ENCODE data around the gene PCMT1.
"Not testable (repeated sequence)": the region's sequence is repeated elsewhere in the genome, so short reads cannot be mapped to it uniquely, and the experiment has no call there.

Gene PCMT1

DNA sequence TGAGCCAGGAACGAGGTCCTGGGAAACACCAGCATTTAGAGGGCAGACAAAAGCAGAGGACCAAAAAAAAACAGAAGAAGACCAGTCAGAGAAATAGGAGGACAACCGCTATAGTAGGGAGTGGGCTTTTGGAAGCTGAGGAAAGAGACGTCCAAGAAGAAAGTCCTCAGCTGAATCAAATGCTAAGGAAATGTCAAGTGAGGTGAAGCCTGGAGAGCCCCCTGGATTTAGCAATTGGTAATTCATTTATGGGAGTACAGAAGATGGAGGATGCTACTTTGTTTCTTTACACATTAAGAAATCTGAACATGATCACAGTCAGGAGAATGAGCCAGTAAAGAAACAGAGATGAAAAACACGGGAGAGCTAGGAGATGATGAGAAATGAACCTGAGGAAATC is 73.5 kb downstream of the PCMT1 start:
- no peak for DNase-seq

DNA sequence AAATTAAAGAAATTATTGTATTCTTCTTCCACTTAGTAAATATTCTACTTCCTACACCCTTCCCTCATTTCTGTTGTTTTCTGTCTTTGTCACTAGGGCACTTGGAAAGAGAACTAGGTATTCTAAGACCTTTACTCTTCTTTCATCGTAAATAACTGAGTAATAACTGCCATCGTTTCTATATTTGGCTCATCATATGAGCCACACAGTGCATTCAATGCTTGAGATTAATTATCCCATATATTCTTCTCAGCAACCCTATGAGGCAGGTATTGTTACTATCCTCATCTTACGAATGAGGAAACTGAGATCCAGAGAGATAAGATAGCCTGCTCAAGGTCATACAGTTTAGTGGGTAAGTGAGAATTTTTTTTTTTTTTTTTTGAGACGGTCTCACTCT is 75.8 kb downstream of the PCMT1 start:
- DNase-seq = no peak

- no peak for DNase-seq
Measured at GRCh38 chr6:149830731-149831307, 81.3 kb downstream of the PCMT1 start.

GRCh38 chr6:149831308-149831820 is 81.8 kb downstream of the PCMT1 start:
- DNase-seq = no peak

GRCh38 chr6:149833651-149834050 is 84.1 kb downstream of the PCMT1 start:
- DNase-seq = no peak

DNA sequence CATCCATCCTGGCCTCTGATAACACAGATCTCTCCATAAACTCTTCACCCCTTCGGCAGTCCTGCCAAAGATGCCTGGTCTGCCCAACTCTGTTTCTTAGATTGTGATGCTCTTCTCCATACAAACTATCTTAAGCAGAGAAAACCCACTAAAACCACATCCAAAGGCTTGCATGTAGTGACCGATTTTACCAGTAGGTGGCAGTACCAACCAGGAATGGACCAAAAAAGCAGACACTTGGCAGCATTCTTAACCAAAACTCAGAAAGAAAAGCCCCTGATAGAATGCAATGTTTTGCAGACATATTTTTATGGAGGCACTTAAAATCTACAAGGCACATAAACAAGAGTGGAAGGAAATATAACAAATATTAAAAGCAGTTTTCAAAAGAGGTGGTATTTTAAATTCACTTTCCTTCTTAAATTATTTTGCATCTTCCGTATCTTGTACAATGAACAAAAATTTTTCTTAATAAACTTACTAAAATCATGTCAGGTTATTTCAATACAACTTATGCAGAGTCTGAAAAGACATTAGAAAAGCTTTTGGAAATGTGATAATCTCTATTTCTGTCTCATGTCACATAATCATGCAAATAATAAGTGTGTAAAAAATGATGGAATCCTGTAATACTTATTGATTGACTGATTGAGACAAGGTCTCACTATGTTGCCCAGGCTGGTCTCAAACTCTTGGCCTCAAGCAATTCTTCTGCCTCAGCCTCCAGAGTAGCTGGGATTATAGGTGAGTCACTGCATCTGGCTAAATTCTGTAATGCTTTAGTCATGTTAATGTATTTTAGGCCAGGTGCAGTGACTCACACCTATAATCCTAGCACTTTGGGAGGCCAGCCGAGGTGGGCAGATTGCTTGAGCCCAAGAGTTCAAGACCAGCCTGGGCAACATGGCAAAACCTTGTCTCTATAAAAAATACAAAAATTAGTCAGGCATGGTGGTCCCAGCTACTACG is 85.3 kb downstream of the PCMT1 start:
- DNase-seq = peak; percentile 80

DNA sequence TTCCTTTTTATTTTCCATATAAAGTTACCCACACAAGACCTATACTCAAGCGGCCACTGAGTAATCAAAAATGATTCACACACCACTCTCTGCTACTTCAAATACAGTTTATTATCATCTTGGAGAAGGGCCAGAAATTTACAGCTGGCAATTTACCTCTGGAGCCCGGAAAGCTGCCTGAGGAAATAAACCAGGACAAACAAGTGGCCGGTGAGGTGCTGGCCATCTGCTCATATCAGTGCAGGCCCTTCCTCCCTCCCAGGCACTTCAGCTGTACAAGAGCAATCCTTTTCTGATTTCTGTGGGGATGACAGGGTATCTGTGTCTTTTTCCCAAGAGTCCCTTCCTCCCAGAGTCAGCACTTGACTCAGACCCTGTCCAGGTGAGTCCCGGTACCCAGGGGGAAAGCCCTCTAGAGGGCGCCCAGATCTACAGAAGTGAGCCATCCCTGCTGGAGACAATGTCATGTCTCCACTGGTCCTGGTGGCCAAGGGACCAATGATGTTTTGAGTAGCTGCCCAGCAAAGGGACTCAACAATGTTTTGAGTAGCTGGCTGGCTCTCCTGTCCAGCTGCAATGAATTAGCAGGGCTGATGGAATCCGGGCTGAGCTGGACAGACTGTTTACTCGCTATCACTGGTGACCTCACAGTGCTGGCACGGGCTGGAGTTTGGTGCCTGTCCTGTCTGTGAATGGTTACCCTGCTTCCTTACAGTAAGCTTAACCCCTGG is 91.0 kb downstream of the PCMT1 start:
- DNase-seq = peak; percentile 40

DNA sequence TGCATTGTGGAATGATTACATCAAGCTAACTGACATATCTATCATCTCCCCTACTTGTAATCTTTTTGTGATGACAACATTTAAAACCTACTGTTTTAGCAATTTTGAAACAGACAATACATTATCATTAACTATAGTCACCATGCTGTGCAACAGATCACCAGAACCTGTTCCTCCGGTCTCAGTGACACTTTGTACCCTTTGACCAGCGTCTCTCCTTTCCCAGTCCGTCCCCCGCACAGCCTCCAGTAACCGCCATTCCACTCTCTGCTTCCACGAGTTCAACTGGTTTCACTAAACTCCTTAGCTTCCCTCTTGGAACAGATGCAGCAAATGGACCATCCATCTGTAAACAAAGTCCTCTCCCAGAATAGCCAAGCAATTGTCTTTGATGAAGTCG is 92.8 kb downstream of the PCMT1 start:
- no peak for DNase-seq

DNA sequence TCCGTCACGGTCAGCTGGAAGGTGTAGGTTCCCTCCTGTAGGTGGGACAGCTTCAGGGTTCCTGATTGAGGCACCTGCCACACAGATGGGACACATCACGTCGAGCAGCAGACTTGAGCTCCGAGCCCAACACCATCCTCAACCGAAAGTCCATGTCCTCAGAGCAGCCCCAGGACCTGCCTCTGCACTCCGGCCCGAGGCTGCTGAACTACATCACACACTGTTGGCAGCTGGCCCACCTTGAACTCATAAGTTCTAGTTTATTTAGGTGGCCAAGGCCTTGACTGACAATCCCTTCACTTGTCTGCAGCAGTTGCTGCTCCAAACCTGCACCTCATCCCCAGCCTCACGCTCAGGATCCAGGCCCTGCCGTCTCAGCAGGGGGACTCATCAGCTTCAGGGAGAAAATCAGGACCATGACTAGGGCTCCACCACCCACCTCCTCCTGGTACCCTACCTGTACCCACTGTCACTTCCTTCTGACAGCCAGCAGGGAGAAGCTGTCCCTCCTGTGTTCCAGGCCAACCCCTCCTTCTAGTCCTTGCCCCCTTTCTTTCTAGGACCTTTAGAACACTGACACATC is 93.6 kb downstream of the PCMT1 start:
- DNase-seq = no peak

- not testable (repeated sequence) for DNase-seq
Measured at GRCh38 chr6:149844036-149844435, 94.5 kb downstream of the PCMT1 start.

DNA sequence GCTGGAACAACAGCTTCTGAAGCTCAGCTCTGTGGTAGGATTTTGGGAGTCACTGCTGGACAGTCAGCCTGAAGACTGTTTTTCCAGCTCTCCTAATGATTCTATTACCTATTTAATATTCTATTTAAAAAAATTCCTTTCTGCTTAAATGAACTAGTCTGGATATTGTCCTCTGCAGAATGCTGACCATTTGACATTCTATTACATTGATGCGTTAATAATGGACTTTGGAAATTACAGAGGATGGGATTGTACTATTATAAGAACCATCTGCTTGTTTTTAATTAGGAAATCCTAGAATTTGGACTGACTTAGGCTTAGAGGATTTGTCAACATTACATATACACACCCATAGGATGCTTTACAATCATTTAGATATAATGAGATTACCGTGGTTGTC is 94.9 kb downstream of the PCMT1 start:
- DNase-seq = no peak

DNA sequence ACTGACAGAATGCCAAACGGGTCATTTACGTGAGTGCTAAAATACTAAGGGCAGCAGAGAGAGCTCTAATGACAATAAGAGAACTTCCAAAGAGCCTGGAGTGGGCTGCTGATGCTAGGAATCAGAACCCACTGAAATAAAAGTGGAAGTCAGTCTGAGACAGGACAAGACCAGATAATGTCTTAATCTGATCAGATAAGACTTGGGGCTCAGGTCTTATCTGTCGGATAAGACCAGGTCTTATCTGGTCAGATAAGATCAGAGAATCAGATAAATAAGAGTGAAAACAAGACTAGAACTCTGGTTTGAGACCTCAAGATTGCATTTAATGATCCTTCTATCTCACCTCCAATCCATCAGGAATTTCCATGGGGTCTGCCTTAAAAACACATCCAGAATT is 96.0 kb downstream of the PCMT1 start:
- DNase-seq = no peak

DNA sequence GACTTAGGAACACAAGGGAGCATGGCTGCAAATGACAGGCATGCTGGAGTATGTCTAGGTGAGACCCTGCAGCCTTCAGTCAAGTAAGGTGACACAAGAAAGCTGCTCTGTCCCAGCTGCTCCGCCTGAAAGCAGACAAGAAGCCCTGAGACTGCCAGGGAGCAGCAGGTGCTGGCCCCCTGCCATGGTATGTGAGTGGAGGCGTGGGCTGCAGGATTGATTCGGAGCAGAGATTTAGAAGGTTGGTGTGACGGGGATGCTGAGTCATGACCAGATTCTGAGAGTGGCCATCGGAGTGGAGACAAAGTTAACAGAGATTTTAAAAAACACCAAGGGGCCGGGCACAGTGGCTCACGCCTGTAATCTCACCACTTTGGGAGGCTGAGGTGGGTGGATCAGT is 96.8 kb downstream of the PCMT1 start:
- no peak for DNase-seq

DNA sequence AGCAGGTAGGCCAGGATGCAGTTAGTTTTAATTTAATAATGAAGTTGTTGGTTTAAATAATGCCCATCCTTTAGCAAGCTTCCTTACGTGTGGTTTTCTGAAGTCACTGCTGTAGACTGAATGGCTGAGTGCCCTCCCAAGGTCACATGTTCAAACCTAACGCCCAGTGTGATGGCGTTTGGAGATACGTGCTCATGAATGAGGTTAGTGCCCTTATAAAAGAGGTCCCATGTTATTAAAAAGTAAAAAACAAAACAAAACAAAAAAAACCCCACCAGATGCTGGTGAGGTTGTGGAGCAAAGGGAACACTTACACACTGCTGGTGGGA is 98.4 kb downstream of the PCMT1 start:
- no peak for DNase-seq

- not testable (repeated sequence) for DNase-seq
Measured at GRCh38 chr6:149848343-149848742, 98.8 kb downstream of the PCMT1 start.

- no peak for DNase-seq
Measured at GRCh38 chr6:149851461-149852110, 102.0 kb downstream of the PCMT1 start.

DNA sequence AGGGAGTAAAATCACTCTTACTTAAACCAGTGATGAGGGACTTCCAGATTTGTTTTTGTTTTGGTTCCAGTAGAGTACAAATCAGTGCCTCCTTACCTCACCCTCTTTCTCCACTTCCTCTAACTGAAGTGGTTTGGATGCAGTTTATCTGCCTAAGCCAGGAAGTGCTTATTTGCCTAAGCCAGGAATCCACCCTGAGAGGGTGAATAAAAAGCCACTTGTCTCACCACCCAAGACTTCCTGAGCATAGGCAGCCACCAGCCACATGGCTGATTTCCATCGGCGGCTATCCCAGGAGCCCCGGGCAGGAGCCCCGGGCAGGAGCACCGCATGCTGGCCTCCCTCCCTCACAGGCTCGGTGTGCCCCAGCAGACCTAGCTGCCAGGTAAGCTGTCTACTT is 102.6 kb downstream of the PCMT1 start:
- no peak for DNase-seq

DNA sequence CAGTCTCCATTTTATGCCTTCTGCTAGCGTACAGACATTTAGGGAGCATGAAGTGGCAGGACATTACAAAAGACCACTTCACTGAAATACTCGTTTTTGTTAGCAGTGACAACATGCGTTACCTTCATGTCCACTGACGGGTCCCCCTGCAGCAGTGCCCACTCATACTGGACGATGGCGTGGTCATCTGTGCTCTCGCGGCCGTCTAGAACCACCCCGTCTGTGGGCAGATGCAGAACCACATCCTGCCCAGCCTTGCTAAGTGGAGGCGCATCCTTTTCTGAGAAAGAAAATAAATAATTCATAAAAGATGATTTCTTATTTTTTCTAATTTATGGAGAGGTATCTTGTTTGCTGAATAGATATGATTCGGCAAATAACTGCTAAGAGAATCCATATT is 103.3 kb downstream of the PCMT1 start:
- no peak for DNase-seq

DNA sequence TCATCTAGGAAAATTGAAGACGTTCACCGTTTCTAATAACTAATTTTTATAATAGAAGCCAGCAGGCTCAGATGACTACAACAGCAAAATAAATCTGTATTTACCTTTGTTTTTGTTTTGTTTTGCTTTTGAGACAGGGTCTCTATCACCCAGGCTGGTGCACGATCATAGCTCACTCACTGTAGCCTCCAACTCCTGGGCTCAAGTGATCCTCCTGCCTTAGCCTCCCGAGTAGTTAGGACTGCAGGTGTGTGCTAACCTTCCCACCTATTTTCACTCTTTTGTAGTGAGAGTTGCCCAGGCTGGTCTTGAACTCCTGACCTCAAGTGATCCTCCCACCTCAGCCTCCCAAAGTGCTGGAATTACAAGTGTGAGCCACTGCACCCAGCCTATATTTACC is 104.5 kb downstream of the PCMT1 start:
- DNase-seq = not testable (repeated sequence)

- no peak for DNase-seq
Measured at GRCh38 chr6:149854532-149854931, 105.0 kb downstream of the PCMT1 start.

DNA sequence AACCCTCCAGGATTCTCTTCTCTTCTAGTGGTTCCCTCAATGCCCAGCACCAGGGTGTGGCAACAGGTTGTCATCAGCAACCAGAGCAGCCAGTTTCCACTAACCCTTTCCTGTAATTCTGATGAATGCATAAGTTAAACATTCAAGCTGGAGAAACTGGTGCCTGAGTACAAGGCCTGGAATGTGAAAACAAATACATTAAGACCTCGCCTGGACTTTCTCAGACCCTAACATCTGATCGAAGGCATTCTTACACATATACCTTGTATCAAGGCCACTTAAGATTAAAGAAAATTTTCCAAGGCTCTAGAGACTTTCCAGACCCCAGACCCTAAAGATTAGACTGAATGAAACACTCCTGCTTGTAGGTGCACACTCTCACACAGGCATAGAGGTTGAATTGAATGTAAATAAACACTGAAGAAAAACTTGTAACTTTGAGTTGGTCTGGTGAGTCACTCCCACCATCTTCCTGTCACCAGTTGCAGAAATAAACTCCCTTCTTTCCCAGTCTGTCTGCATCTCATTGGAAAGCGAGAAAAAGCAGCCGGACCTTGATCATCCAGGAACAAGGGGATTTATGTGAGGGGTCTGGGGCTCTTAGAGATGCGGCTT is 105.6 kb downstream of the PCMT1 start:
- no peak for DNase-seq

- DNase-seq = no peak
Measured at GRCh38 chr6:149855741-149856140, 106.2 kb downstream of the PCMT1 start.
